IMR-90 (cell line): ENCODE data around the gene PTPRK. TPM values are rescaled to one million over a fixed set of nuclear protein-coding genes. Genes with fewer than 3 reads are reported as not detected.

Experiments
- ATAC-seq: fragments of 200-7000 bp; cut with Tn5 transposase; 2 replicates; pipeline ENCODE4 v1.9.1; 2020; ENCODE audit warnings: low read depth, mild to moderate bottlenecking, moderate library complexity
- BruUV-seq: library from RNA; stranded (reverse); fragments of 400-500 nt; replicated peaks from 2 replicates; lab custom pipeline; 2021; lab: Mats Ljungman, UMichigan
- CTCF ChIA-PET: fragments of 300-600 bp; formaldehyde crosslinking; extraction: SDS; loops from one replicate; lab custom pipeline; 2021; ENCODE audit warnings: antibody characterized with exemption; lab: Yijun Ruan, JAX
- POLR2A ChIA-PET: fragments of 300-600 bp; sonication (Branson Sonifier 250); formaldehyde crosslinking; loops from one replicate; lab custom pipeline; 2022; ENCODE audit warnings: antibody characterized with exemption; ENCODE audit not compliant: unreplicated experiment; lab: Charles Lee
- DNase-seq: peaks from one replicate; pipeline ENCODE4 v3.0.0; 2013
- H2AFZ ChIP-seq: replicated peaks from 2 replicates; pipeline ENCODE3; 2013; ENCODE audit warnings: low read length, mild to moderate bottlenecking; ENCODE audit not compliant: poor library complexity
- H2AK5ac ChIP-seq: 2 replicates; pipeline ENCODE4 v1.6.1; 2013; ENCODE audit warnings: low read depth, low read length, inconsistent platforms
- H2AK9ac ChIP-seq: replicated peaks from 2 replicates; pipeline ENCODE3; 2013; ENCODE audit warnings: mild to moderate bottlenecking, low read depth, low read length, moderate library complexity; ENCODE audit not compliant: poor library complexity
- H2BK120ac ChIP-seq: 2 replicates; pipeline ENCODE4 v1.6.1; 2013; ENCODE audit warnings: low read depth, low read length, inconsistent platforms
- H2BK15ac ChIP-seq: 3 replicates; pipeline ENCODE4 v1.6.1; 2013; ENCODE audit warnings: low read depth, low read length, inconsistent platforms
- H2BK20ac ChIP-seq: 2 replicates; pipeline ENCODE4 v1.6.1; 2013; ENCODE audit warnings: low read depth, mild to moderate bottlenecking, inconsistent platforms, low read length, moderate library complexity
- H2BK5ac ChIP-seq: 2 replicates; pipeline ENCODE4 v1.6.1; 2013; ENCODE audit warnings: mild to moderate bottlenecking, low read depth, low read length, inconsistent platforms; ENCODE audit not compliant: poor library complexity, severe bottlenecking
- H3K14ac ChIP-seq: replicated peaks from 2 replicates; pipeline ENCODE4 v1.6.1; 2013; ENCODE audit warnings: low read depth, low read length, inconsistent platforms
- H3K18ac ChIP-seq: 2 replicates; pipeline ENCODE4 v1.6.1; 2013; ENCODE audit warnings: low read depth, low read length, control low read depth
- H3K23ac ChIP-seq: 2 replicates; pipeline ENCODE4 v1.6.1; 2013; ENCODE audit warnings: low read depth, low read length, inconsistent platforms
- H3K27ac ChIP-seq: 2 replicates; pipeline ENCODE4 v1.5.1; 2013; ENCODE audit warnings: mild to moderate bottlenecking, control low read depth, low read length; ENCODE audit not compliant: insufficient read depth
- H3K27me3 ChIP-seq: 2 replicates; pipeline ENCODE4 v1.6.1; 2013; ENCODE audit warnings: low read length; ENCODE audit not compliant: control insufficient read depth, insufficient read depth
- H3K36me3 ChIP-seq: 2 replicates; pipeline ENCODE4 v1.6.1; 2013; ENCODE audit warnings: low read length, mixed read lengths; ENCODE audit not compliant: control insufficient read depth, insufficient read depth
- H3K4ac ChIP-seq: 2 replicates; pipeline ENCODE4 v1.6.1; 2013; ENCODE audit warnings: low read depth, low read length, inconsistent platforms
- H3K4me1 ChIP-seq: 2 replicates; pipeline ENCODE4 v1.6.1; 2013; ENCODE audit warnings: low read length, mixed read lengths; ENCODE audit not compliant: control insufficient read depth, insufficient read depth
- H3K4me2 ChIP-seq: 2 replicates; pipeline ENCODE4 v1.6.1; 2013; ENCODE audit warnings: low read depth, mild to moderate bottlenecking, control low read depth, low read length, moderate library complexity
- H3K4me3 ChIP-seq: 2 replicates; pipeline ENCODE4 v1.5.1; 2013; ENCODE audit warnings: low read depth, mild to moderate bottlenecking, control low read depth, low read length, moderate library complexity; ENCODE audit not compliant: insufficient read depth
- H3K56ac ChIP-seq: 2 replicates; pipeline ENCODE4 v1.6.1; 2013; ENCODE audit warnings: low read length, inconsistent platforms; ENCODE audit not compliant: insufficient read depth; ENCODE audit errors: extremely low read depth
- H3K79me1 ChIP-seq, 2 experiments: 2 replicates each; pipeline ENCODE4 v1.6.1; 2013; ENCODE audit warnings: low read length in 2 of 2, inconsistent platforms in 1 of 2, low read depth in 1 of 2
- H3K9ac ChIP-seq: 2 replicates; pipeline ENCODE4 v1.6.1; 2013; ENCODE audit warnings: low read depth, low read length, control low read depth
- H3K9me1 ChIP-seq: 2 replicates; pipeline ENCODE4 v1.6.1; 2013; ENCODE audit warnings: low read length, inconsistent platforms; ENCODE audit not compliant: insufficient read depth
- H3K9me3 ChIP-seq: 2 replicates; pipeline ENCODE4 v1.6.1; 2013; ENCODE audit warnings: low read length; ENCODE audit not compliant: control insufficient read depth, insufficient read depth
- H4K20me1 ChIP-seq: 2 replicates; pipeline ENCODE4 v1.6.1; 2013; ENCODE audit warnings: low read length, inconsistent platforms; ENCODE audit not compliant: insufficient read depth
- H4K5ac ChIP-seq: 2 replicates; pipeline ENCODE4 v1.6.1; 2013; ENCODE audit warnings: mild to moderate bottlenecking, low read depth, low read length, control low read depth
- H4K8ac ChIP-seq, 2 experiments: 2 replicates each; pipeline ENCODE4 v1.6.1; 2013; ENCODE audit warnings: low read depth in 2 of 2, low read length in 2 of 2, control low read depth in 1 of 2, inconsistent platforms in 1 of 2
- H4K91ac ChIP-seq: 2 replicates; pipeline ENCODE4 v1.6.1; 2013; ENCODE audit warnings: low read depth, low read length, inconsistent platforms; ENCODE audit not compliant: insufficient read depth
- BHLHE40 ChIP-seq: fragments of 150-350 bp; IDR thresholded peaks from 2 replicates; pipeline ENCODE4 v1.6.1; 2016; ENCODE audit warnings: mild to moderate bottlenecking, low read depth, low read length
- CEBPB ChIP-seq: IDR thresholded peaks from 2 replicates; pipeline ENCODE4 v1.6.1; 2012; ENCODE audit warnings: low read depth, low read length, improper control_type of control experiment
- FOS ChIP-seq: fragments of 150-350 bp; IDR thresholded peaks from 2 replicates; pipeline ENCODE4 v1.6.1; 2016; ENCODE audit warnings: low read depth, low read length
- MAFK ChIP-seq: IDR thresholded peaks from 2 replicates; pipeline ENCODE4 v1.6.1; 2012; ENCODE audit warnings: low read depth, low read length, improper control_type of control experiment
- MAZ ChIP-seq: IDR thresholded peaks from 2 replicates; pipeline ENCODE4 v1.6.1; 2012; ENCODE audit warnings: low read depth, mild to moderate bottlenecking, low read length, improper control_type of control experiment, moderate library complexity, borderline replicate concordance
- MXI1 ChIP-seq: IDR thresholded peaks from 2 replicates; pipeline ENCODE4 v1.6.1; 2012; ENCODE audit warnings: low read depth, mild to moderate bottlenecking, low read length, moderate library complexity, borderline replicate concordance
- RAD21 ChIP-seq: IDR thresholded peaks from 2 replicates; pipeline ENCODE4 v1.6.1; 2012; ENCODE audit warnings: low read length, improper control_type of control experiment
- RCOR1 ChIP-seq: IDR thresholded peaks from 2 replicates; pipeline ENCODE4 v1.6.1; 2012; ENCODE audit warnings: mild to moderate bottlenecking, low read length, improper control_type of control experiment; ENCODE audit not compliant: insufficient replicate concordance
- SMC3 ChIP-seq: fragments of 150-350 bp; IDR thresholded peaks from 2 replicates; pipeline ENCODE4 v1.6.1; 2016; ENCODE audit warnings: low read depth, mild to moderate bottlenecking, antibody characterized with exemption, low read length, moderate library complexity
- WGBS, 2 experiments: methylation state at CpG; one replicate each; pipeline versions ENCODE4 v1.1.5 to v1.1.7; 2013; ENCODE audit warnings: missing lambda C conversion rate in 2 of 2; ENCODE audit not compliant: insufficient read length in 1 of 2; ENCODE audit errors: extremely low coverage in 2 of 2; 5-methylcytosine and 5-hydroxymethylcytosine counted together
- dilution Hi-C: fragments of 300-500 bp; cut with HindIII; formaldehyde crosslinking; loops from one replicate; pipeline ENCODE4 v1.14.3; 2018; ENCODE audit warnings: low sequenced_read_pairs; ENCODE audit not compliant: unreplicated experiment
- in situ Hi-C: fragments of 300-500 bp; cut with MboI; formaldehyde crosslinking; loops from 3 replicates; pipeline ENCODE4 v1.14.3; 2019; ENCODE audit warnings: low sequenced_read_pairs, inconsistent platforms, mixed read lengths
- intact Hi-C: fragments of 100-400 bp; cut with micrococcal nuclease; formaldehyde crosslinking; loops from 2 replicates; pipeline ENCODE4 v1.10.0; 2022
- polyA plus RNA-seq, 3 experiments: library from polyadenylated mRNA; depleted of rRNA; stranded (reverse); fragments of >200 nt; gene quantifications; 2 replicates each; pipeline ENCODE4 v1.2.3, GENCODE V29; 2012; ENCODE audit warnings: low replicate concordance in 1 of 3
- total RNA-seq: library from RNA; depleted of rRNA; stranded (reverse); fragments of >200 nt; gene quantifications from 2 replicates; pipeline ENCODE4 v1.2.3, GENCODE V29; 2012
- TF ChIP-seq, protein P1 (sequence below): conservative IDR thresholded peaks from 2 replicates; pipeline ENCODE4 v1.5.1; 2012; ENCODE audit warnings: mild to moderate bottlenecking, low read depth, low read length, improper control_type of control experiment
- TF ChIP-seq, protein P2 (sequence below): fragments of 150-350 bp; IDR thresholded peaks from 2 replicates; pipeline ENCODE4 v1.6.1; 2017; ENCODE audit warnings: mild to moderate bottlenecking, antibody characterized with exemption, low read length, low read depth

Gene PTPRK
- total and polyA plus RNA-seq, 2 of the 4 experiments (the other 2 are of a cell fraction): 18.0 to 80.8 TPM

DNA sequence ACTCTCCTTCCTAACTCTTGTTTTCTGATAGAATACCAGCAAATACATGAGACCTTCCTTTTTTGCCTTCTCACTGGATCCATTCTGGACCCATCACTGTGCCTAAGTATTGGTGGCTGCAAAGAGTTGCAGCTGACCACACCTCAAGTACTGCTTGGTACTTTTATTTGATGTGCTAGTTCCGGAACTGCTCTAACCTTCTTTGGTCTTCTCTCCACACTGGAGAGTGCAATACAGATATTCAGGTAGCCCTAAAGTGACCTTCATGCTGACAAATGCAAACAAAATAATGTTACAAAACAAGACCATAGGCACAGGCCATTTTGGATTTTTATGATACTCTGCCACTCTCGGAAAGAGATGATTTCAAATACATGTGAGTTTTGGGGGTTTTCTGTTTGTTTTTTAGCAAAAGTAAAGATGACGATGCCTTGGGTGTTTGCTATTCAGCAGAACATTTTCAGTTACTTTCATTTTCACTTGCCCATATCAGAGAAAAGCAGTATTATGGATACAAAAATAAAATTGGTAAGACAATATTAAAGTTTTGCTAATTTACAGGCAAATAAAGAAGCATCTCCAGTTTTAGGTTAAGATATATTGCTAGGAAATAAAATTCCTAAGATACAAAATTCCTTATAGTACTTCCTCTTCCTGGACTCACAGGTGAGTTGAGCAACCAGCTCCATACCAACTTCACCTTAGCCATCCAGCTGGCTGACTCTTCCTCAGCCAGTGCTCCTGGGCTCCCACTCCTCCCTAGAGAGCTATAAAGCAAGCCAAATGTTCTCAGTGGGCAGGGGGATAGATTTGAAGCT is 42.0 kb downstream of the PTPRK start:
- no peak overlapping the region for H2AK5ac ChIP-seq
- peaks cover 21% of the 10 kb centered on the region; the same call in 1 of the 2 replicates for H4K20me1 ChIP-seq
- H3K4me1 ChIP-seq: peaks cover 3% of the 10 kb centered on the region; the same call in 1 of the 2 replicates
- no peak overlapping the region for H3K9ac ChIP-seq
- no peak overlapping the region for H3K23ac ChIP-seq
- no peak overlapping the region for H4K91ac ChIP-seq
- H2BK120ac ChIP-seq: no peak overlapping the region
- no CpG with 5 or more reads among the region's 3 CpGs for WGBS, 2 experiments
- H2AK9ac ChIP-seq: no peak overlapping the region
- POLR2A ChIA-PET: no interaction called here
- H3K4me2 ChIP-seq: peak overlapping the region; percentile 22
- H3K27ac ChIP-seq: no peak overlapping the region
- H3K27me3 ChIP-seq: no peaks in the 10 kb centered on the region
- no peaks in the 10 kb centered on the region for H3K9me3 ChIP-seq
- no peak overlapping the region for H3K4ac ChIP-seq
- H3K14ac ChIP-seq: no peak overlapping the region
- in situ Hi-C loops: no loop called here
- BruUV-seq: no TSS peak
- H3K79me1 ChIP-seq: peaks cover 35 to 63% of the 10 kb centered on the region in 2 experiments
- H2BK15ac ChIP-seq: no peak overlapping the region
- no peak for DNase-seq
- H2BK20ac ChIP-seq: no peak overlapping the region
- H3K36me3 ChIP-seq: no peaks in the 10 kb centered on the region
- peaks cover 2% of the 10 kb centered on the region; the same call in 1 of the 2 replicates for H3K9me1 ChIP-seq
- no peak for ATAC-seq
- no peak overlapping the region for H2BK5ac ChIP-seq
- dilution Hi-C loops: no loop called here
- H3K4me3 ChIP-seq: no peak overlapping the region
- no peak overlapping the region for H3K18ac ChIP-seq
- CTCF ChIA-PET: no interaction called here
- no peak overlapping the region for H4K8ac ChIP-seq
- TF ChIP-seq MXI1: no peak
- TF ChIP-seq SMC3: no peak
- TF ChIP-seq RAD21: no peak
- TF ChIP-seq, protein P1, sequence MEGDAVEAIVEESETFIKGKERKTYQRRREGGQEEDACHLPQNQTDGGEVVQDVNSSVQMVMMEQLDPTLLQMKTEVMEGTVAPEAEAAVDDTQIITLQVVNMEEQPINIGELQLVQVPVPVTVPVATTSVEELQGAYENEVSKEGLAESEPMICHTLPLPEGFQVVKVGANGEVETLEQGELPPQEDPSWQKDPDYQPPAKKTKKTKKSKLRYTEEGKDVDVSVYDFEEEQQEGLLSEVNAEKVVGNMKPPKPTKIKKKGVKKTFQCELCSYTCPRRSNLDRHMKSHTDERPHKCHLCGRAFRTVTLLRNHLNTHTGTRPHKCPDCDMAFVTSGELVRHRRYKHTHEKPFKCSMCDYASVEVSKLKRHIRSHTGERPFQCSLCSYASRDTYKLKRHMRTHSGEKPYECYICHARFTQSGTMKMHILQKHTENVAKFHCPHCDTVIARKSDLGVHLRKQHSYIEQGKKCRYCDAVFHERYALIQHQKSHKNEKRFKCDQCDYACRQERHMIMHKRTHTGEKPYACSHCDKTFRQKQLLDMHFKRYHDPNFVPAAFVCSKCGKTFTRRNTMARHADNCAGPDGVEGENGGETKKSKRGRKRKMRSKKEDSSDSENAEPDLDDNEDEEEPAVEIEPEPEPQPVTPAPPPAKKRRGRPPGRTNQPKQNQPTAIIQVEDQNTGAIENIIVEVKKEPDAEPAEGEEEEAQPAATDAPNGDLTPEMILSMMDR: no peak
- TF ChIP-seq FOS: no peak
- TF ChIP-seq MAZ: no peak
- TF ChIP-seq, protein P2, sequence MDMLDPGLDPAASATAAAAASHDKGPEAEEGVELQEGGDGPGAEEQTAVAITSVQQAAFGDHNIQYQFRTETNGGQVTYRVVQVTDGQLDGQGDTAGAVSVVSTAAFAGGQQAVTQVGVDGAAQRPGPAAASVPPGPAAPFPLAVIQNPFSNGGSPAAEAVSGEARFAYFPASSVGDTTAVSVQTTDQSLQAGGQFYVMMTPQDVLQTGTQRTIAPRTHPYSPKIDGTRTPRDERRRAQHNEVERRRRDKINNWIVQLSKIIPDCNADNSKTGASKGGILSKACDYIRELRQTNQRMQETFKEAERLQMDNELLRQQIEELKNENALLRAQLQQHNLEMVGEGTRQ: no peak
- no peak for TF ChIP-seq BHLHE40
- TF ChIP-seq CEBPB: no peak
- no peak for TF ChIP-seq RCOR1
- no peak for TF ChIP-seq MAFK
- intact Hi-C loops: no loop called here
- no peak overlapping the region for H2AFZ ChIP-seq
- H3K56ac ChIP-seq: no peak overlapping the region
- no peak overlapping the region for H4K5ac ChIP-seq
